Islet precursor cell (in vitro differentiated cells): Measurements from ENCODE around the gene RNASE7.

Experiments used
- DNase-seq: peaks from one replicate; pipeline ENCODE4 v3.0.0-alpha.2; 2018

Gene RNASE7

GRCh38 chr14:21069388-21070082, 27.4 kb downstream of the RNASE7 start:
- DNase-seq, result peak; percentile 83

- peak; percentile 73 for DNase-seq
Observed at GRCh38 chr14:21070083-21070609, 28.0 kb downstream of the RNASE7 start, which contains the start of gene ARHGEF40. Gene ARHGEF40 (plus strand): TSS chr14:21070304. CDS start chr14:21070397, 93 bp downstream.

GRCh38 chr14:21070610-21071224, 28.6 kb downstream of the RNASE7 start:
- peak; percentile 94 for DNase-seq

- DNase-seq, result peak; percentile 99
Observed at GRCh38 chr14:21071225-21072030, 29.3 kb downstream of the RNASE7 start.

GRCh38 chr14:21072031-21072473, 29.9 kb downstream of the RNASE7 start:
- no peak for DNase-seq

- DNase-seq, result no peak
Observed at GRCh38 chr14:21072781-21073339, 30.7 kb downstream of the RNASE7 start.

GRCh38 chr14:21073921-21074320, 31.8 kb downstream of the RNASE7 start:
- no peak for DNase-seq

GRCh38 chr14:21074398-21075272, 32.5 kb downstream of the RNASE7 start:
- DNase-seq, result no peak

- no peak for DNase-seq
Observed at GRCh38 chr14:21075719-21076437, 33.7 kb downstream of the RNASE7 start.

GRCh38 chr14:21077672-21078071, 35.5 kb downstream of the RNASE7 start:
- DNase-seq, result no peak

- DNase-seq, result no peak
Observed at GRCh38 chr14:21078287-21078686, 36.1 kb downstream of the RNASE7 start.

GRCh38 chr14:21078726-21079125, 36.6 kb downstream of the RNASE7 start:
- DNase-seq, result no peak

GRCh38 chr14:21081521-21082142, 39.5 kb downstream of the RNASE7 start:
- no peak for DNase-seq

GRCh38 chr14:21083565-21084325, 41.6 kb downstream of the RNASE7 start:
- DNase-seq, result no peak

GRCh38 chr14:21084396-21084795, 42.2 kb downstream of the RNASE7 start:
- no peak for DNase-seq

- DNase-seq, result no peak
Observed at GRCh38 chr14:21084998-21085853, 43.1 kb downstream of the RNASE7 start.

GRCh38 chr14:21086908-21087293, 44.7 kb downstream of the RNASE7 start:
- no peak for DNase-seq

- DNase-seq, result peak; percentile 76
Observed at GRCh38 chr14:21087294-21088091, 45.3 kb downstream of the RNASE7 start.
